Kidney (tissue), 22 donors: ENCODE measurements around the gene EHD3. TPM values are rescaled to one million over a fixed set of nuclear protein-coding genes. Genes with fewer than 3 reads are reported as not detected.
A peak's percentile ranks its signal among the peaks of the same experiment; 100 is the strongest.

Experiments used
- DNase-seq, 5 donors: peaks; one replicate each; pipeline ENCODE4 v3.0.0-alpha.2; 2013 to 2020
- FAIRE-seq: peaks from 2 replicates; lab custom pipeline; 2012; peaks lifted over from hg19 to GRCh38; lab: Jason Lieb, UNC
- H3K27ac ChIP-seq, 2 donors: one replicate each; pipeline ENCODE4 v1.7.0; 2013; ENCODE audit warnings: low read depth in 2 of 2, low read length in 2 of 2, inconsistent platforms in 1 of 2
- H3K27me3 ChIP-seq: one replicate; pipeline ENCODE4 v1.7.1; 2013; ENCODE audit warnings: low read length, inconsistent platforms; ENCODE audit not compliant: control insufficient read depth, insufficient read depth
- H3K36me3 ChIP-seq, 3 donors: one replicate each; pipeline versions ENCODE4 v1.7.0 to v1.7.1; 2013; ENCODE audit warnings: low read length in 3 of 3, control low read depth in 1 of 3, inconsistent platforms in 1 of 3; ENCODE audit not compliant: insufficient read depth in 3 of 3, control insufficient read depth in 2 of 3
- H3K4me1 ChIP-seq, 3 donors: one replicate each; pipeline versions ENCODE4 v1.7.0 to v1.7.1; 2013; ENCODE audit warnings: low read length in 3 of 3, inconsistent platforms in 1 of 3, low read depth in 1 of 3; ENCODE audit not compliant: control insufficient read depth in 2 of 3, insufficient read depth in 2 of 3
- H3K4me3 ChIP-seq, 3 donors: one replicate each; pipeline versions ENCODE4 v1.7.0 to v1.8.1; 2013; ENCODE audit warnings: low read length in 3 of 3, control low read depth in 1 of 3, inconsistent platforms in 1 of 3
- H3K9ac ChIP-seq, 3 donors: one replicate each; pipeline versions ENCODE4 v1.7.0 to v1.7.1; 2013; ENCODE audit warnings: low read length in 3 of 3, control low read depth in 1 of 3, inconsistent platforms in 1 of 3
- H3K9me3 ChIP-seq, 3 donors: one replicate each; pipeline versions ENCODE4 v1.7.0 to v1.7.1; 2013; ENCODE audit warnings: low read length in 3 of 3, control low read depth in 1 of 3, inconsistent platforms in 1 of 3; ENCODE audit not compliant: control insufficient read depth in 2 of 3, insufficient read depth in 1 of 3
- intact Hi-C: fragments of 100-400 bp; cut with DNase I; formaldehyde crosslinking; loops from one replicate; pipeline ENCODE4 v1.11.1; 2022
- long read RNA-seq, 10 donors: library from polyadenylated mRNA in 1 of 10; unstranded in 1 of 10; transcript quantifications; one replicate each; pipeline ENCODE4 v2.0.0 and lab custom pipeline, GENCODE V29; 2021 to 2026
- polyA plus RNA-seq: library from polyadenylated mRNA; stranded (reverse); fragments of 350-450 nt; fragmentation: Illumina TruSeq; extraction: RNeasy Lipid Tissue Mini Kit (QIAGEN cat#74804); gene quantifications from one replicate; pipeline ENCODE4 v1.2.3, GENCODE V29; 2014; ENCODE audit warnings: low read depth, low replicate concordance; ENCODE audit not compliant: insufficient read depth
- total RNA-seq: library from RNA; stranded (reverse); fragmentation: NEBNext Ultra II Directional; extraction: Animal tissue kit (Norgen Biotek cat#: 25700); gene quantifications from one replicate; pipeline ENCODE4 v1.2.1, GENCODE V29; 2021
- TF ChIP-seq, protein P1 (sequence below): IDR thresholded peaks from 3 replicates; pipeline ENCODE4 v1.5.1; 2012; ENCODE audit warnings: mild to moderate bottlenecking, moderate library complexity, borderline replicate concordance; ENCODE audit not compliant: insufficient read depth; ENCODE audit errors: extremely low read depth
- donor health status: control.
- donor health status: control.
- donor health status: control.
- donor health status: control.
- donor health status: control.
- donor health status: DM: yes; HTN: yes; CAD: no.
- donor health status: Normal renal cell carcinoma (clear cell type).

EHD3 gene
- total RNA-seq: 9.5 TPM
- polyA plus RNA-seq: 45.3 TPM
- long read RNA-seq, donor 1, full-length matches to known transcripts: 16 of 16 reads
- long read RNA-seq, donor 1, partial matches to known transcripts: 0 of 16 reads
- long read RNA-seq, donor 1, other reads (novel, unspliced or antisense): 0 of 16 reads
- long read RNA-seq, donor 2, full-length matches to known transcripts: 9 of 9 reads
- long read RNA-seq, donor 2, partial matches to known transcripts: 0 of 9 reads
- long read RNA-seq, donor 2, other reads (novel, unspliced or antisense): 0 of 9 reads
- long read RNA-seq, donor 3, full-length matches to known transcripts: 7 of 7 reads
- long read RNA-seq, donor 3, partial matches to known transcripts: 0 of 7 reads
- long read RNA-seq, donor 3, other reads (novel, unspliced or antisense): 0 of 7 reads
- long read RNA-seq, donor 4, full-length matches to known transcripts: 13 of 13 reads
- long read RNA-seq, donor 4, partial matches to known transcripts: 0 of 13 reads
- long read RNA-seq, donor 4, other reads (novel, unspliced or antisense): 0 of 13 reads
- long read RNA-seq, donor 5, full-length matches to known transcripts: 1 of 1 reads
- long read RNA-seq, donor 5, partial matches to known transcripts: 0 of 1 reads
- long read RNA-seq, donor 5, other reads (novel, unspliced or antisense): 0 of 1 reads
- long read RNA-seq, donor 6, full-length matches to known transcripts: 3 of 3 reads
- long read RNA-seq, donor 6, partial matches to known transcripts: 0 of 3 reads
- long read RNA-seq, donor 6, other reads (novel, unspliced or antisense): 0 of 3 reads
- long read RNA-seq, donor 7, full-length matches to known transcripts: 18 of 30 reads
- long read RNA-seq, donor 7, partial matches to known transcripts: 8 of 30 reads
- long read RNA-seq, donor 7, other reads (novel, unspliced or antisense): 4 of 30 reads
- long read RNA-seq, donor 8, full-length matches to known transcripts: 16 of 16 reads
- long read RNA-seq, donor 8, partial matches to known transcripts: 0 of 16 reads
- long read RNA-seq, donor 8, other reads (novel, unspliced or antisense): 0 of 16 reads
- long read RNA-seq, donor 9, full-length matches to known transcripts: 13 of 13 reads
- long read RNA-seq, donor 9, partial matches to known transcripts: 0 of 13 reads
- long read RNA-seq, donor 9, other reads (novel, unspliced or antisense): 0 of 13 reads
- long read RNA-seq, donor 10, full-length matches to known transcripts: 6 of 6 reads
- long read RNA-seq, donor 10, partial matches to known transcripts: 0 of 6 reads
- long read RNA-seq, donor 10, other reads (novel, unspliced or antisense): 0 of 6 reads

DNA sequence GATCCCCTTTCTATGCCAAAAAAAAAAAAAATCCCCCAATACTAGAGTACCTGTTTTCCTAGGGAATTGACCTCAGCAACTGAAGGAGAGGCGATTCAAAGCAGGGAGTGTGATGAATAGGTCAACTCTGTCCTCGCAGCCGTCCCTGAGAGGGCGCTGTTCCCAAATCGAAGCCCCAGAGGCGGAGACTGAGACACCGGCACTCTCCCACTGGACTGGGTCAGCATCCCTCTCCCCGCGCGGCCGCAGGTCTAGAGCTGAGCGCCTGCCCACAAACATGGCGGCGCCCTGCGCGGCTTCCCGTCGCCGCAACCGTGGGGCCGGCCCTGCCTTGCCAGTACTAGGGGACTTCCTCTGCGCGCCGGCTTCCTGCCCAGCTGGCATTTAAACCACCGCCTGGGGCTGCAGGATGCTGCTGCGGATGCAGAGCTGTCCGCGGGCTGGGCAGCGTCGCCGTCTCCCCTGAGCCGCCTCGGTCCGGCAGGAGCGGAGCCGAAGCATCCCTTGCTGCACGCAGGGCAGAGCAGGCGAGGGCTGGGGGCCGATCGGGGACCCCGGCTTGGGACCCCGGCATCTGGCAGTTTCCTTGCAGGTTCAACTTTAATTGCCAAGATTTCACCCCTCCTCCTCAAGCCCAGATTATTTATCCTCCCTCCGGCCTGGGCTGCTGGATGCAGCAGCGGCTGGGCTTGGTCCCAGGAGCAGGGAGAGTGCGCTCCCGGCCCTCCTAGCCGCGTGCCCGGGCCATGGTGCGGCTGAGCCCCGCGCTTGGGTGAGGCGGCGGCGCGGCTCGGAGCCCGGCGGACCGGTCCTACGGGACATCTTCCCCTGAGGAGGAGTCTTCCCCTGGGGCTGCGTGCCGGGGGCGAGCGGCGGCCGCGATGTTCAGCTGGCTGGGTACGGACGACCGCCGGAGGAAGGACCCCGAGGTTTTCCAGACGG lies at the start of gene EHD3:
Gene EHD3, plus strand, starts transcription at position 412 of the 942 bp plus-strand sequence. Its CDS starts 470 bp downstream, at position 882.
- no peaks in the 10 kb centered on the region for H3K9me3 ChIP-seq
- H3K36me3 ChIP-seq: no peaks in the 10 kb centered on the region
- peak within 1 kb of the TSS; percentile 37 to 70 (median 62) for H3K4me3 ChIP-seq
- peaks cover 0 to 12% (median 0%) of the 10 kb centered on the region in 3 donors for H3K4me1 ChIP-seq
- DNase-seq: peak; percentile 95 to 97 (median 96)
- intact Hi-C loops: no loop called here
- H3K27me3 ChIP-seq: no peaks in the 10 kb centered on the region
- peak within 1 kb of the TSS in 2 of 3 donors; percentile 51 to 56 for H3K9ac ChIP-seq
- TF ChIP-seq, protein P1, sequence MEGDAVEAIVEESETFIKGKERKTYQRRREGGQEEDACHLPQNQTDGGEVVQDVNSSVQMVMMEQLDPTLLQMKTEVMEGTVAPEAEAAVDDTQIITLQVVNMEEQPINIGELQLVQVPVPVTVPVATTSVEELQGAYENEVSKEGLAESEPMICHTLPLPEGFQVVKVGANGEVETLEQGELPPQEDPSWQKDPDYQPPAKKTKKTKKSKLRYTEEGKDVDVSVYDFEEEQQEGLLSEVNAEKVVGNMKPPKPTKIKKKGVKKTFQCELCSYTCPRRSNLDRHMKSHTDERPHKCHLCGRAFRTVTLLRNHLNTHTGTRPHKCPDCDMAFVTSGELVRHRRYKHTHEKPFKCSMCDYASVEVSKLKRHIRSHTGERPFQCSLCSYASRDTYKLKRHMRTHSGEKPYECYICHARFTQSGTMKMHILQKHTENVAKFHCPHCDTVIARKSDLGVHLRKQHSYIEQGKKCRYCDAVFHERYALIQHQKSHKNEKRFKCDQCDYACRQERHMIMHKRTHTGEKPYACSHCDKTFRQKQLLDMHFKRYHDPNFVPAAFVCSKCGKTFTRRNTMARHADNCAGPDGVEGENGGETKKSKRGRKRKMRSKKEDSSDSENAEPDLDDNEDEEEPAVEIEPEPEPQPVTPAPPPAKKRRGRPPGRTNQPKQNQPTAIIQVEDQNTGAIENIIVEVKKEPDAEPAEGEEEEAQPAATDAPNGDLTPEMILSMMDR: peak; percentile 53
- no peak for FAIRE-seq
- peak within 1 kb of the TSS; percentile 41 to 54 for H3K27ac ChIP-seq

GRCh38 chr2:31187166-31187565 lies 46.8 kb upstream of the EHD3 start:
- Histone ChIP-seq H3K27me3 (no peaks in the 10 kb centered on the region), H3K9me3 (no peaks in the 10 kb centered on the region), H3K27ac (no peak overlapping the region), H3K36me3 (no peaks in the 10 kb centered on the region), H3K4me3 (no peak overlapping the region), H3K9ac (no peak overlapping the region), H3K4me1 (no peaks in the 10 kb centered on the region)
- DNase-seq (no peak), FAIRE-seq (no peak)
- intact Hi-C loops: no loop called here
- TF ChIP-seq, protein P1: no peak

GRCh38 chr2:31188131-31188530 lies 45.8 kb upstream of the EHD3 start:
- H3K4me3 ChIP-seq: no peak overlapping the region
- no peak overlapping the region for H3K9ac ChIP-seq
- no peaks in the 10 kb centered on the region for H3K9me3 ChIP-seq
- intact Hi-C loops: no loop called here
- TF ChIP-seq, protein P1: no peak
- H3K27me3 ChIP-seq: no peaks in the 10 kb centered on the region
- DNase-seq (no peak), FAIRE-seq (no peak)
- no peaks in the 10 kb centered on the region for H3K4me1 ChIP-seq
- H3K27ac ChIP-seq: no peak overlapping the region
- H3K36me3 ChIP-seq: no peaks in the 10 kb centered on the region
